H1 (cell line): ENCODE measurements around the gene DUSP18. TPM values are rescaled to one million over a fixed set of nuclear protein-coding genes. Genes with fewer than 3 reads are reported as not detected.

ENCODE experiments used
- RXRA ChIP-seq: IDR thresholded peaks from 2 replicates; pipeline ENCODE4 v1.6.1; 2011; ENCODE audit warnings: low read depth, mild to moderate bottlenecking, low read length, moderate library complexity; ENCODE audit not compliant: insufficient read depth
- SP1 ChIP-seq: IDR thresholded peaks from 2 replicates; pipeline ENCODE4 v1.6.1; 2011; ENCODE audit warnings: low read depth, low read length
- polyA plus RNA-seq, 7 experiments: library from polyadenylated mRNA; depleted of rRNA in 3 of 7; stranded (reverse) in 5 of 7; unstranded in 2 of 7; fragments of >200 nt in 5 of 7; fragments of 200-250 nt in 2 of 7; gene quantifications; 1 replicate in 5 of 7; 2 replicates in 1 of 7; 4 replicates in 1 of 7; pipeline versions ENCODE4 v1.2.1 to v1.2.3, GENCODE V29; 2011 to 2013; ENCODE audit warnings: missing spikeins in 2 of 7, mixed read lengths in 2 of 7
- total RNA-seq: library from RNA; stranded (reverse); fragmentation: NEBNext Ultra II Directional; extraction: Animal tissue kit (Norgen Biotek cat#: 25700); gene quantifications from 2 replicates; pipeline ENCODE4 v1.2.1, GENCODE V29; 2021
- TF ChIP-seq, protein P1 (sequence below), 3 experiments: IDR thresholded peaks; 1 replicate in 2 of 3; 2 replicates in 1 of 3; pipeline versions ENCODE4 v1.5.1 to v1.6.1; 2011; ENCODE audit warnings: low read length in 3 of 3, mild to moderate bottlenecking in 3 of 3, inconsistent platforms in 2 of 3, low read depth in 1 of 3, moderate library complexity in 1 of 3; ENCODE audit not compliant: insufficient read depth in 1 of 3; ENCODE audit errors: control extremely low read depth in 1 of 3
- TF ChIP-seq, protein P2 (sequence below): IDR thresholded peaks from 2 replicates; pipeline ENCODE4 v1.6.1; 2012; ENCODE audit warnings: low read length, inconsistent platforms

DUSP18 gene
- total and polyA plus RNA-seq, 2 of the 8 experiments (the other 6 are each of a cell fraction or from before 2014, with no cell fraction given) = 2.6 to 7.3 TPM

DNA sequence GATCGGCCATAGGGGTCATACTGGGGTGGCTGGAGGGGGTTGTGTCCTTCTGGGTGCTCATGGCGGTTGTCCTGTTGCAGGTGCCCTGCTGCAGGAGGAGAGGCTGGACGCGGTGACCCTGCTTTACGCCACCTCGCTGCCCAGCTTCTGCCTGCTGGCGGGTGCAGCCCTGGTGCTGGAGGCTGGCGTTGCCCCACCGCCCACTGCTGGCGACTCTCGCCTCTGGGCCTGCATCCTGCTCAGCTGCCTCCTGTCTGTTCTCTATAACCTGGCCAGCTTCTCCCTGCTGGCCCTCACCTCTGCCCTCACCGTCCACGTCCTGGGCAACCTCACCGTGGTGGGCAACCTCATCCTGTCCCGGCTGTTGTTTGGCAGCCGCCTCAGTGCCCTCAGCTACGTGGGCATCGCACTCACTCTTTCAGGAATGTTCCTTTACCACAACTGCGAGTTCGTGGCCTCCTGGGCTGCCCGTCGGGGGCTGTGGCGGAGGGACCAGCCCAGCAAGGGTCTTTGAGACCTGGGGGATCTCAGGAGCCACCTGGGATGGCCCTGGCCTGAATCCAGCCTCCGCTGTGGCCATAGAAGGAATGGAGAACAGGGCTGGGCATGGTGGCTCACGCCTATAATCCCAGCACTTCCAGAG lies 21.0 kb downstream of the DUSP18 start (continued):
- TF ChIP-seq, protein P1, sequence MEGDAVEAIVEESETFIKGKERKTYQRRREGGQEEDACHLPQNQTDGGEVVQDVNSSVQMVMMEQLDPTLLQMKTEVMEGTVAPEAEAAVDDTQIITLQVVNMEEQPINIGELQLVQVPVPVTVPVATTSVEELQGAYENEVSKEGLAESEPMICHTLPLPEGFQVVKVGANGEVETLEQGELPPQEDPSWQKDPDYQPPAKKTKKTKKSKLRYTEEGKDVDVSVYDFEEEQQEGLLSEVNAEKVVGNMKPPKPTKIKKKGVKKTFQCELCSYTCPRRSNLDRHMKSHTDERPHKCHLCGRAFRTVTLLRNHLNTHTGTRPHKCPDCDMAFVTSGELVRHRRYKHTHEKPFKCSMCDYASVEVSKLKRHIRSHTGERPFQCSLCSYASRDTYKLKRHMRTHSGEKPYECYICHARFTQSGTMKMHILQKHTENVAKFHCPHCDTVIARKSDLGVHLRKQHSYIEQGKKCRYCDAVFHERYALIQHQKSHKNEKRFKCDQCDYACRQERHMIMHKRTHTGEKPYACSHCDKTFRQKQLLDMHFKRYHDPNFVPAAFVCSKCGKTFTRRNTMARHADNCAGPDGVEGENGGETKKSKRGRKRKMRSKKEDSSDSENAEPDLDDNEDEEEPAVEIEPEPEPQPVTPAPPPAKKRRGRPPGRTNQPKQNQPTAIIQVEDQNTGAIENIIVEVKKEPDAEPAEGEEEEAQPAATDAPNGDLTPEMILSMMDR (IDR thresholded peaks at IDR 0.05; ENCODE audit: control extremely low read depth in 1 of 3, insufficient read depth in 1 of 3, low read depth in 1 of 3, low read length in 3 of 3) = no peak
- TF ChIP-seq, protein P2, sequence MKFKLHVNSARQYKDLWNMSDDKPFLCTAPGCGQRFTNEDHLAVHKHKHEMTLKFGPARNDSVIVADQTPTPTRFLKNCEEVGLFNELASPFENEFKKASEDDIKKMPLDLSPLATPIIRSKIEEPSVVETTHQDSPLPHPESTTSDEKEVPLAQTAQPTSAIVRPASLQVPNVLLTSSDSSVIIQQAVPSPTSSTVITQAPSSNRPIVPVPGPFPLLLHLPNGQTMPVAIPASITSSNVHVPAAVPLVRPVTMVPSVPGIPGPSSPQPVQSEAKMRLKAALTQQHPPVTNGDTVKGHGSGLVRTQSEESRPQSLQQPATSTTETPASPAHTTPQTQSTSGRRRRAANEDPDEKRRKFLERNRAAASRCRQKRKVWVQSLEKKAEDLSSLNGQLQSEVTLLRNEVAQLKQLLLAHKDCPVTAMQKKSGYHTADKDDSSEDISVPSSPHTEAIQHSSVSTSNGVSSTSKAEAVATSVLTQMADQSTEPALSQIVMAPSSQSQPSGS = no peak
- TF ChIP-seq RXRA (no peak), SP1 (no peak)
